Karpas-422 (cell line): ENCODE results near the gene BPTF. TPM values are rescaled to one million over a fixed set of nuclear protein-coding genes. Genes with fewer than 3 reads are reported as not detected.

ENCODE experiments used
- DNase-seq: peaks from one replicate; pipeline ENCODE4 v3.0.0-alpha.2; 2015
- H2AFZ ChIP-seq: fragments of 200-600 bp; sonication (generic); 2 replicates; pipeline ENCODE4 v1.6.1; 2014; ENCODE audit warnings: antibody characterized with exemption, low read length, mixed read lengths
- H3K27ac ChIP-seq: fragments of 200-600 bp; sonication (generic); 2 replicates; pipeline ENCODE4 v1.5.1; 2014; ENCODE audit warnings: mild to moderate bottlenecking, low read length, moderate library complexity
- H3K27me3 ChIP-seq: fragments of 200-600 bp; sonication (generic); 2 replicates; pipeline ENCODE4 v1.6.1; 2014; ENCODE audit warnings: low read length, mixed read lengths
- H3K36me3 ChIP-seq: fragments of 200-600 bp; sonication (generic); 2 replicates; pipeline ENCODE4 v1.6.1; 2014; ENCODE audit warnings: low read length, mixed read lengths; ENCODE audit not compliant: insufficient read depth
- H3K4me1 ChIP-seq: fragments of 200-600 bp; sonication (generic); 2 replicates; pipeline ENCODE4 v1.6.1; 2014; ENCODE audit warnings: mild to moderate bottlenecking, low read length, mixed read lengths
- H3K4me2 ChIP-seq: fragments of 200-600 bp; sonication (generic); 2 replicates; pipeline ENCODE4 v1.6.1; 2014; ENCODE audit warnings: low read length, low read depth, mild to moderate bottlenecking; ENCODE audit not compliant: poor library complexity, severe bottlenecking
- H3K4me3 ChIP-seq: fragments of 200-600 bp; sonication (generic); 2 replicates; pipeline ENCODE4 v1.5.1; 2014; ENCODE audit warnings: mild to moderate bottlenecking, antibody characterized with exemption, low read length, mixed read lengths
- H3K79me2 ChIP-seq: fragments of 200-600 bp; sonication (generic); 2 replicates; pipeline ENCODE4 v1.6.1; 2014; ENCODE audit warnings: mild to moderate bottlenecking, low read length, mixed read lengths
- H3K9ac ChIP-seq: fragments of 200-600 bp; sonication (generic); 2 replicates; pipeline ENCODE4 v1.6.0; 2014; ENCODE audit warnings: low read length
- H3K9me2 ChIP-seq: fragments of 200-600 bp; sonication (generic), shearing (Covaris generic); replicated peaks from 2 replicates; pipeline ENCODE4 v1.6.0; 2014; ENCODE audit warnings: mild to moderate bottlenecking, low read length, moderate library complexity; ENCODE audit not compliant: insufficient read depth
- H3K9me3 ChIP-seq: fragments of 300-700, 200-600 bp; sonication (generic); 2 replicates; pipeline ENCODE4 v1.6.1; 2014; ENCODE audit warnings: low read length, mixed read lengths
- H4K20me1 ChIP-seq: fragments of 200-600 bp; sonication (generic); 2 replicates; pipeline ENCODE4 v1.6.1; 2014; ENCODE audit warnings: mild to moderate bottlenecking, antibody characterized with exemption, low read length, low read depth; ENCODE audit not compliant: insufficient read depth
- total RNA-seq: library from RNA; depleted of rRNA; stranded (reverse); fragments of >200 nt; shearing (Covaris generic); gene quantifications from 2 replicates; pipeline ENCODE4 v1.2.3, GENCODE V29; 2014; ENCODE audit warnings: low replicate concordance

The BPTF gene
- total RNA-seq, 1 experiment from 2014 or later: 310 TPM

DNA sequence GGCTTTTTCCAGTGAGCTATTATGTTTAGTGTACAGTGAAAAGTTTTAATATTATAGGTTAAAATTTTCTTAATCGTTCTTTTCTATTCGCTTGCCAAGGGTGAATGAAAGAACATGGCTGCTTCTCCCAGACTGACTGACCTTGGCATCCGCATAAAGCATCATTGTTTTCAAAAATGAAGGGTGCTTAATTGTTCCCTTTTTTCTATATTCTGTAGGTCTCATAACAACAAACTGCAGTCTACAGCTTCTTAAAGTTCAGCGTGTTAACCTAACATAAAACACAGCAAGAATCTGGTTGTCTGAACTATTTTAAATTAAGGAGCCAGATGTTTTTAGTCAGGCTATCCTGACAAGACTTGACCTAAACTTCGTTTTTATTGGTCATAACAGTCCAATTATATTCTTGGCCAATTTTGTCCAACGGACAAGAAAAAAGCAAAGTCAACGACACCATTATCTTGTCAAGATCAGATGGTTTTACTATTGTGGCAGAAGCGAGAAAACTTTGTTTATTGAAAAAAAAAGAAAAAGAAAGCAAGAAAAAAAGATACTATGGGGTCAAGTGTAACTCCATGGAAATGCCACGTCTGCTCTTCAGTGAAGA is 156.8 kb downstream of the BPTF start:
- Histone ChIP-seq H3K79me2 (no peaks in the 10 kb centered on the region), H3K4me3 (no peak overlapping the region), H3K9ac (no peak overlapping the region), H2AFZ (no peak overlapping the region), H3K4me2 (no peak overlapping the region), H3K9me3 (no peaks in the 10 kb centered on the region), H3K36me3 (peaks cover 13% of the 10 kb centered on the region; the same call in 1 of the 2 replicates), H3K4me1 (peaks cover 76% of the 10 kb centered on the region), H4K20me1 (no peaks in the 10 kb centered on the region), H3K27me3 (no peaks in the 10 kb centered on the region), H3K9me2 (no peaks in the 10 kb centered on the region), H3K27ac (no peak overlapping the region)
- no peak for DNase-seq

DNA sequence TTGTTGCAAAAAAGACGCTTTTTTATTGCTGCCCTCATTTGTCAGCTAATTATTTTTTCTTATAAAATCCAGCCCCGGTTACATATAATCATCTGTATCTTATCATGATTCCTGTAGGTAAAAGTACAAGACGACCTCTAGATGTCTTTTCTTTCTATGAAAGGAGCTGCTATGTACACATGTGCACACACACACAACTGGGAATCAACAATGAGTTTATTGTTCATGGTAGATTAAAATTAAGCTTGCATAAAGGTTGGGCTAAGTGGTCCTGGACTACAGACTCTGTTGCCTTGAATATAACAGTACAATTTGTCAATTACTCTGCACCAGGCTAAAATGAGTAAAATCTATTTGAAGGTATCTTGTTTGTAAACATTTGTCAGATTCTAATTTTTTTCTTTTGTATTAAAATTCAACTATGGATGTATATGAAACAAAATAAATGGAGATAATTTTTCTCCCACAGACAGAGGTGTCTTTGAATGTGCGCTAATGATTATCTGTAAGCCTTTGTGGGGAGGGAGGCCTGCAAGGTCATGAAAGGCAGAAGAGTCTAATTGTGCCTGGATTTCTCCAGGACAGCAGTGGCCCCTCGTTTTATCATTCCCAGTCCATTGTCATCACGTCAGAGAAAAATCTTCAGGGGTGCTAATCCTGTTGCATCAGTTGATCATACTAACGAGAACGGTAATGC is 157.5 kb downstream of the BPTF start:
- Histone ChIP-seq H3K9me3 (no peaks in the 10 kb centered on the region), H3K4me3 (no peak overlapping the region), H3K9me2 (no peaks in the 10 kb centered on the region), H4K20me1 (no peaks in the 10 kb centered on the region), H2AFZ (no peak overlapping the region), H3K36me3 (peaks cover 13% of the 10 kb centered on the region; the same call in 1 of the 2 replicates), H3K9ac (no peak overlapping the region), H3K27me3 (no peaks in the 10 kb centered on the region), H3K79me2 (no peaks in the 10 kb centered on the region), H3K4me1 (peaks cover 71% of the 10 kb centered on the region), H3K27ac (peak overlapping the region; percentile 38), H3K4me2 (no peak overlapping the region)
- no peak for DNase-seq

DNA sequence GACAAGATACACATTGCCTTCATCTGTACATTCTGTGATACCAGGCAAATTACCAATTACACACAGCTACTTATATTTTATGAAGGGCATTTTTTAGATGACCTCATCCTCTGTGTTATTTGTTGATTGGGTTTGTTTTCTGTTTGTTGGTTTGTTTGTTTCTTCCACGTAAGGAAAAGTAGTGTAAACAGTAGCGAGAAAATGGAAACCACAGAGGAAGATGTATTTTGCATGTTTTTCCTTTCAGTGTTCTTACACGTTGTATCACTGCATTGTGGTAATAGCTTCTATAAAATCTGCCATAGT is 158.0 kb downstream of the BPTF start:
- no peaks in the 10 kb centered on the region for H3K9me3 ChIP-seq
- H4K20me1 ChIP-seq: no peaks in the 10 kb centered on the region
- H3K4me1 ChIP-seq: peaks cover 67% of the 10 kb centered on the region
- H2AFZ ChIP-seq: no peak overlapping the region
- no peak overlapping the region for H3K9ac ChIP-seq
- no peaks in the 10 kb centered on the region for H3K27me3 ChIP-seq
- no peak overlapping the region for H3K4me3 ChIP-seq
- H3K36me3 ChIP-seq: peaks cover 13% of the 10 kb centered on the region; the same call in 1 of the 2 replicates
- H3K79me2 ChIP-seq: no peaks in the 10 kb centered on the region
- H3K9me2 ChIP-seq: no peaks in the 10 kb centered on the region
- no peak overlapping the region for H3K4me2 ChIP-seq
- H3K27ac ChIP-seq: peak overlapping the region; percentile 38
- DNase-seq: no peak

DNA sequence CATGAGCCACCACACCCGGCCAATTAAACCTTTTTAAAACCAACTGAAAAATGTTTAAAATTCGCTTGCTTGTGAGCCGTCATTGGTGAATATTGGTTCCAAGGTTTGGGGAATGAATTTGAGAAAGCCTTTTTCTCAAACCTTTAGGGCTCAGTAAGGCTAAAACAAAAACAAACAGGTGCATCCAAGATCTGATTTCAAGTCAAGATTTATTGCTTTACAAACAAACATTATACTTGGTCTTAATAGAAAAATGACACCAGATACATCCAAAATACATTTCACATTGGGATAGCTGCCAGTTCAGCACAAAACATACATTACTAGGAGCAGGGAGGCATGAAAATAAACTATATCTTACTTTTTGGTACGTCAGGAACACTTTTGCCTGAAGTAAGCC is 165.6 kb downstream of the BPTF start:
- H3K36me3 ChIP-seq: 0 out of 2 replicates have a peak, but pooled peaks cover 2% of the 10 kb centered on the region
- no peaks in the 10 kb centered on the region for H3K9me2 ChIP-seq
- peaks cover 29% of the 10 kb centered on the region for H3K4me1 ChIP-seq
- H4K20me1 ChIP-seq: no peaks in the 10 kb centered on the region
- H3K79me2 ChIP-seq: peaks cover 6% of the 10 kb centered on the region
- H3K9ac ChIP-seq: no peak overlapping the region
- no peaks in the 10 kb centered on the region for H3K27me3 ChIP-seq
- no peak overlapping the region for H3K4me3 ChIP-seq
- DNase-seq: no peak
- H3K27ac ChIP-seq: no peak overlapping the region
- H2AFZ ChIP-seq: no peak overlapping the region
- no peaks in the 10 kb centered on the region for H3K9me3 ChIP-seq
- no peak overlapping the region for H3K4me2 ChIP-seq

DNA sequence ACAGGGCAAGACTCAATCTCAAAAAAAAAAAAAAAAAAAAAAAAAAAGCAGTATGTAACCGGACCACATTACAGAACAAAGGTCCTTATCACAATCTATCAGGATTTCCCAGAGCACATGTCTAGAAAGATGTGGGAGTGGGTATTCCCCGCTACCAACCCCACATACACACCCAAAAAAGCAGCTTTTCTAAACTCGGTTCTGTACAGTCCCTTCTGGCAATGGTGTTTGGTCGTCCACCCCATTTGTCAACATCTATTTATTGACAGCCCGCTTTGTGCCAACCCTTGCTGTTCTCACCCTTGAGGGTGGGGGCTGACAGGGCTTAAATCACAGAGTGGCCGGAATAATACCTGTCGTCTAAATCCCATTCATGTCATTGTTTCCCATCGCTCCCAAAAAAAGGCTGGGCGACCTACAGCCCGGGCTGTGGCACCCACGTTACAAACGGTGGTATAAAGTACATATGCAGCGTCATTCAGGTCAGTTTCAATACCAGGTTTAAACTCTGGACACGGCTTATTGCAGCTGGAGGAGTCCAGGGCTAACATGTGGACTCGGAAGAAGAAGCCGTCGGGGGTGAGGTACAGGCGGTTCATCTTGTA is 167.3 kb downstream of the BPTF start:
- Histone ChIP-seq H3K9me2 (no peaks in the 10 kb centered on the region), H3K27me3 (no peaks in the 10 kb centered on the region), H4K20me1 (no peaks in the 10 kb centered on the region), H3K9ac (peak overlapping the region; percentile 92), H3K4me3 (peak overlapping the region; percentile 94), H3K4me1 (peaks cover 36% of the 10 kb centered on the region), H2AFZ (peak overlapping the region; percentile 55; the same call in 1 of the 2 replicates), H3K36me3 (0 out of 2 replicates have a peak, but pooled peaks cover 2% of the 10 kb centered on the region), H3K4me2 (peak overlapping the region; percentile 85), H3K9me3 (no peaks in the 10 kb centered on the region), H3K79me2 (peaks cover 6% of the 10 kb centered on the region), H3K27ac (peak overlapping the region; percentile 85)
- DNase-seq: peak; percentile 62

DNA sequence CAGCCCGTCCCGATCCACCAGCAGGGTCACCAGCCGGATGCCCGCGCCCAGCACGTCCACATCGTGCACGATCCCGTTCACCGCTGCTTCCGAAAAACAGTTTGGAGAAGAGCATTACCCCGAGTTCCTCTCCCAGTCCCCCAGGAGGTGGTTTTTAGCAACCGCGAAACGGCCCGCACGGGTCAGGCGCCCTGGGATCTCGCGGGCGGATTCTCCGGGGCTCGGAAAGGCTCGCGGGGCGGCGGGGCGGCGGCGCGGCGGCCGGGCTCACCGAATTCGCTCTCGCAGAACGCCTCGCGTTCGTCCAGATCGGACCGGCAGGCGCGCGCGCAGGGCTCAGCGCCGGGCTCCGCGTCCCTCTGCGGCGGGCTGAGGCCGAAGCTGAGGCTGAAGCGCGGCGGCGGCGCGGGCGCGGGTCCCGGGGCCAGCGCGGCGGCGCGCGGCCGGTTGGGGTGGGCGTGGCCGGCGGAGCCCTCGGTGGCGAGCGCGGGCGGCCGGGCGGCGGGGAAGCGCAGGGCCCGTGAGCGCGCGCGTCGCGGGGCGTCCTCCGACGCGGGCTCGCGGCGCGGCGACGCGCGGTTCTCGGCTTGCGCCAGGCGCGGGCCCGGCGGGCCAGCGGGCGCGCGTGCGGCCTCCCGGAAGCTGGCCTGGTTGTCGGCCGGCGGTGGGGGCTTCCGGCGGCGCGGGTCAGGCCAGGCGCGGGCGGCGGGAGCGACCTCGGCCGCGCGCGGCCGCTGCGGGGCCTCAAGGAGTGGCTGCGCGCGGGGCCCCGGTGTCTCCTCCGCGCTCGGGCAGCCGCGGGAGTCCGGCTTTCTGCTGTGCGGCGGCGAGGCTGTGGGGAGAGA is 168.1 kb downstream of the BPTF start:
- peaks cover 36% of the 10 kb centered on the region for H3K4me1 ChIP-seq
- 0 out of 2 replicates have a peak, but pooled peaks cover 2% of the 10 kb centered on the region for H3K36me3 ChIP-seq
- no peaks in the 10 kb centered on the region for H4K20me1 ChIP-seq
- peak overlapping the region; percentile 92 for H3K9ac ChIP-seq
- no peaks in the 10 kb centered on the region for H3K27me3 ChIP-seq
- H3K4me3 ChIP-seq: peak overlapping the region; percentile 94
- peaks cover 6% of the 10 kb centered on the region for H3K79me2 ChIP-seq
- H3K9me3 ChIP-seq: no peaks in the 10 kb centered on the region
- H3K4me2 ChIP-seq: peak overlapping the region; percentile 85
- no peaks in the 10 kb centered on the region for H3K9me2 ChIP-seq
- peak overlapping the region; percentile 87 for H3K27ac ChIP-seq
- H2AFZ ChIP-seq: peak overlapping the region; percentile 55; the same call in 1 of the 2 replicates
- peak; percentile 94 for DNase-seq

DNA sequence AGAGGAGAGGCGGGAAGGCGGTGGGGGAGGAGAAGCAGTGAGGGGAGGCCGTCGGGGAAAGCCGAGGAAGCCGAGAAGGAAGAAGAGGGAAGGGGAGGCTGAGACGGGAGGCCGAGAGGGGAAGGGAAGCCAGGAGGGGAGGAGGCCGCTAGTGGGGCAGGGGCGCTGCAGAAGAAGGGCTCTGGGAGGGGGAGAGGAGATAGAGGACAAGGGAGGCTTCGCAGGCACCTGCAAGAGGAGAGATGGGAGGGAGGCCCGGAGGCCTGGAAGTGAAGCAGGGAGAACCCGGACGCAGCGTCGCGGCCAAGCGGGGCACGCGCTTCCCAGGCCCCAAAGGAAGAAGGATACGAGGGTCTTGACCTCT is 168.7 kb downstream of the BPTF start:
- Histone ChIP-seq H3K9me3 (no peaks in the 10 kb centered on the region), H3K9ac (peak overlapping the region; percentile 92), H4K20me1 (no peaks in the 10 kb centered on the region), H3K4me2 (peak overlapping the region; percentile 82), H3K27me3 (no peaks in the 10 kb centered on the region), H3K27ac (peak overlapping the region; percentile 87), H2AFZ (peak overlapping the region; percentile 9; the same call in 1 of the 2 replicates), H3K4me3 (peak overlapping the region; percentile 70), H3K36me3 (0 out of 2 replicates have a peak, but pooled peaks cover 2% of the 10 kb centered on the region), H3K4me1 (peaks cover 36% of the 10 kb centered on the region), H3K9me2 (no peaks in the 10 kb centered on the region), H3K79me2 (peaks cover 6% of the 10 kb centered on the region)
- DNase-seq: peak; percentile 68
